SU-DHL-6 (cell line): Measurements from ENCODE around the gene RCCD1.

Source experiments
- CTCF ChIP-seq: fragments of 200-600 bp; sonication (generic); IDR thresholded peaks from one replicate; pipeline ENCODE4 v1.5.1; 2017; ENCODE audit warnings: antibody characterized with exemption, mild to moderate bottlenecking, low read length, moderate library complexity; ENCODE audit not compliant: insufficient read depth, poor library complexity, severe bottlenecking
- EZH2phosphoT487 ChIP-seq: fragments of 200-600 bp; sonication (generic), shearing (Covaris generic); conservative IDR thresholded peaks from 2 replicates; pipeline ENCODE4 v1.6.1; 2018; ENCODE audit warnings: mild to moderate bottlenecking, antibody characterized with exemption, low read length, moderate library complexity, mixed read lengths

GRCh38 chr15:90986790-90987507, 32.3 kb downstream of the RCCD1 start:
- TF ChIP-seq CTCF: no peak
- TF ChIP-seq EZH2phosphoT487: no peak
